Liver (tissue), 9 donors: Measurements from ENCODE around the gene VRK2. TPM values are rescaled to one million over a fixed set of nuclear protein-coding genes. Genes with fewer than 3 reads are reported as not detected.
"Not testable (repeated sequence)": the region's sequence is repeated elsewhere in the genome, so short reads cannot be mapped to it uniquely, and the experiment has no call there.

Source experiments
- DNase-seq: peaks from one replicate; pipeline ENCODE4 v3.0.0-alpha.2; 2017; ENCODE audit warnings: low spot score
- H3K27ac ChIP-seq, 2 donors: one replicate each; pipeline ENCODE4 v1.7.0; 2013; ENCODE audit warnings: inconsistent platforms in 2 of 2, low read length in 2 of 2, control low read depth in 1 of 2, low read depth in 1 of 2, mild to moderate bottlenecking in 1 of 2
- H3K27me3 ChIP-seq, 4 donors: one replicate each; pipeline versions ENCODE4 v1.6.1 to v1.7.0; 2013; ENCODE audit warnings: low read length in 3 of 4, inconsistent platforms in 1 of 4, mild to moderate bottlenecking in 1 of 4, moderate library complexity in 1 of 4; ENCODE audit not compliant: control insufficient read depth in 4 of 4, insufficient read depth in 4 of 4
- H3K36me3 ChIP-seq, 4 donors: one replicate each; pipeline versions ENCODE4 v1.6.1 to v1.7.0; 2013; ENCODE audit warnings: low read length in 3 of 4, mild to moderate bottlenecking in 3 of 4, low read depth in 1 of 4, moderate library complexity in 1 of 4; ENCODE audit not compliant: control insufficient read depth in 4 of 4, insufficient read depth in 3 of 4
- H3K4me1 ChIP-seq, 4 donors: one replicate each; pipeline versions ENCODE4 v1.6.1 to v1.7.0; 2013; ENCODE audit warnings: low read length in 3 of 4, mild to moderate bottlenecking in 3 of 4, moderate library complexity in 1 of 4; ENCODE audit not compliant: control insufficient read depth in 4 of 4, insufficient read depth in 4 of 4
- H3K4me3 ChIP-seq, 3 donors: one replicate each; pipeline versions ENCODE4 v1.6.1 to v1.7.0; 2013; ENCODE audit warnings: low read length in 3 of 3, control low read depth in 1 of 3, low read depth in 1 of 3, mild to moderate bottlenecking in 1 of 3
- H3K9ac ChIP-seq, 2 donors: one replicate each; pipeline ENCODE4 v1.7.0; 2013; ENCODE audit warnings: low read length in 2 of 2, mild to moderate bottlenecking in 2 of 2, moderate library complexity in 2 of 2, control low read depth in 1 of 2, low read depth in 1 of 2
- H3K9me3 ChIP-seq, 4 donors: one replicate each; pipeline versions ENCODE4 v1.6.1 to v1.7.0; 2013; ENCODE audit warnings: low read length in 3 of 4; ENCODE audit not compliant: control insufficient read depth in 4 of 4
- EGR1 ChIP-seq, 2 donors: IDR thresholded peaks; 2 replicates each; pipeline ENCODE4 v1.6.1; 2016 to 2018; ENCODE audit warnings: antibody characterized with exemption in 2 of 2, low read depth in 2 of 2
- FOXA1 ChIP-seq: IDR thresholded peaks from 2 replicates; pipeline ENCODE4 v1.6.1; 2016; ENCODE audit warnings: antibody characterized with exemption
- GABPA ChIP-seq, 2 donors: IDR thresholded peaks in 1 of 2; conservative IDR thresholded peaks in 1 of 2; 2 replicates each; pipeline ENCODE4 v1.6.1; 2016; ENCODE audit warnings: antibody characterized with exemption in 2 of 2, mild to moderate bottlenecking in 1 of 2, moderate library complexity in 1 of 2
- HNF4A ChIP-seq, 2 donors: conservative IDR thresholded peaks; 2 replicates each; pipeline ENCODE4 v1.6.1; 2016; ENCODE audit warnings: antibody characterized with exemption in 2 of 2, mild to moderate bottlenecking in 2 of 2
- HNF4G ChIP-seq: IDR thresholded peaks from 2 replicates; pipeline ENCODE4 v1.6.1; 2016; ENCODE audit warnings: antibody characterized with exemption
- JUND ChIP-seq, 2 donors: IDR thresholded peaks; 2 replicates each; pipeline ENCODE4 v1.6.1; 2016; ENCODE audit warnings: antibody characterized with exemption in 2 of 2
- NR2F2 ChIP-seq: IDR thresholded peaks from 2 replicates; pipeline ENCODE4 v1.6.1; 2016; ENCODE audit warnings: antibody characterized with exemption
- RAD21 ChIP-seq, 2 donors: IDR thresholded peaks; 2 replicates each; pipeline ENCODE4 v1.6.1; 2016; ENCODE audit warnings: antibody characterized with exemption in 2 of 2, mild to moderate bottlenecking in 2 of 2
- RXRA ChIP-seq, 2 donors: IDR thresholded peaks; 2 replicates each; pipeline ENCODE4 v1.6.1; 2017 to 2018; ENCODE audit warnings: antibody characterized with exemption in 2 of 2, mild to moderate bottlenecking in 1 of 2
- TAF1 ChIP-seq: conservative IDR thresholded peaks from 2 replicates; pipeline ENCODE4 v1.6.1; 2016; ENCODE audit warnings: antibody characterized with exemption, mild to moderate bottlenecking
- YY1 ChIP-seq: IDR thresholded peaks from 2 replicates; pipeline ENCODE4 v1.6.1; 2016; ENCODE audit warnings: antibody characterized with exemption, mild to moderate bottlenecking
- WGBS: extraction: QIAGEN DNeasy Blood & Tissue Kit; methylation state at CpG from one replicate; pipeline ENCODE4 v1.1.7; 2013; 5-methylcytosine and 5-hydroxymethylcytosine counted together
- polyA plus RNA-seq, 2 donors: library from polyadenylated mRNA; stranded (reverse) in 1 of 2; unstranded in 1 of 2; fragments of 200-250 nt in 1 of 2; fragments of >200 nt in 1 of 2; fragmentation: Nextera tagmentation in 1 of 2; extraction: Ambion mirVana in 1 of 2; gene quantifications; one replicate each; pipeline versions ENCODE4 v1.2.1 to v1.2.3, GENCODE V29; 2013 to 2015
- total RNA-seq, 2 donors: library from RNA; depleted of rRNA; stranded (reverse); fragments of >200 nt; gene quantifications; one replicate each; pipeline ENCODE4 v1.2.3, GENCODE V29; 2014
- TF ChIP-seq, protein P1 (sequence below): IDR thresholded peaks from 2 replicates; pipeline ENCODE4 v1.6.1; 2016; ENCODE audit warnings: antibody characterized with exemption
- TF ChIP-seq, protein P2 (sequence below): IDR thresholded peaks from 2 replicates; pipeline ENCODE4 v1.6.1; 2016; ENCODE audit warnings: antibody characterized with exemption, mild to moderate bottlenecking
- TF ChIP-seq, protein P3 (sequence below): IDR thresholded peaks from 2 replicates; pipeline ENCODE4 v1.6.1; 2016; ENCODE audit warnings: antibody characterized with exemption
- TF ChIP-seq, protein P4 (sequence below): IDR thresholded peaks from 2 replicates; pipeline ENCODE4 v1.6.1; 2016; ENCODE audit warnings: antibody characterized with exemption
- TF ChIP-seq, protein P5 (sequence below): fragments of 150-350 bp; IDR thresholded peaks from 2 replicates; pipeline ENCODE4 v1.5.1; 2017; ENCODE audit warnings: improper control_type of control experiment, low read depth, low read length; ENCODE audit not compliant: missing input control
- donor health status: healthy.
- donor health status: healthy.
- donor health status: healthy.
- donor health status: healthy.
- donor health status: healthy.

Gene VRK2
- total and polyA plus RNA-seq, 4 donors, result 5.4 to 17.3 (median 8.5) TPM

DNA sequence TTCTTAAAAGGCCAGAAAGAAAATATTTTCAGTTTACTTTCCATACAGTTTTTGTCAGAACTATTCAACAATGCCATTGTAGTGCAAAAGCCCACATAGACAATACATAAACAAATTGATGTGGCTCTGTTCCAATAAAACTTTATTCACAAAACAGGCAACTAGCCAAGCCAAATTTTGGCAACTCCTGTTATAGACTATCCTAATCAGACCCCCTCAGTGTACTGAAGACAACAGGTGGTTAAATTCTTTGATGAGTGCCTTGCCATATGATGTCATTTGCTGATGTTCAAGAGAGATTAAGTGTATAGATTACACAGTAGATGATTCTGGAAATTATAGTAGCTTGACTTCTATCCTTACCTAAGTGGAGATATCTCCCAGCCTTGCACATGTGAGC lies 111.1 kb downstream of the VRK2 start (continued):
- no peak for TF ChIP-seq HNF4A (conservative IDR thresholded peaks at IDR 0.05)

DNA sequence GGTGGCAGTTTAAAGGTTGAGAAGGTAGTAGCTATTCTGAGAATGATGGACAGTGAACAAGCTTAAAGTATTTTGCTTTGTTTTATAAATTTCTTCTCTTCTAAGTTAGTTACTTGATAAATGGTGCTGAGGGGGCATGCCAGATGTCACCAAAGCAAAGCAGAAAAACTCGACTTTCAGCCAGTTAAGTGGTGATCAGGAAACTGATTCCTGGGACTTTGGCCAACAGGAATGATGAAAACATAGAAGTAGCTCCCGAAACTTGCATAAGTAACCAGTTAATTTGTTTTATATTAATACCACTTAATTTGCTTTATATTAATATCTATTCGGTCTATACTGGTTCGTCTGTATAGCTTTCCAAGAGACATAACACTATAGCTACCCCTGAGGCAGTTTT lies 111.9 kb downstream of the VRK2 start:
- Histone ChIP-seq H3K36me3 (peaks cover 0 to 31% (median 24%) of the 10 kb centered on the region in 4 donors), H3K4me1 (no peaks in the 10 kb centered on the region)

DNA sequence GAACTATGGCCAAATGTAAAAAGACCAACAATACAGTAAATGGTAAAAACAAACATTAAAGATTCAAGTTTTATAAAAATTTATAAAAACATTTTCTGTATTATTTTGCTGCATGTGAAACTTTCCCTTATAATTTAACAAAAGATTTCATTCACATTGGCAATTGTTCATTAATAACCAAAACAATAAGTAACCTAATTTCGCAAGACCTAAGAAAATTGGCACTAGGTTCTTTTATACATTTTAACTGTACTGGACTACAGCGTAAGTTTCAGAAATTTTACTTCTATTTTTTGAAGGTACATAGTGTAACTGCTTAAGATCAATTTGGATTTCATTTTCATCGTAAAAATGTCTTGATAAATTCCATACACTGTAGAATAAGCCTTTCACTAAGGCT lies 117.3 kb downstream of the VRK2 start:
- H3K27me3 ChIP-seq, result no peaks in the 10 kb centered on the region
- H3K27ac ChIP-seq, result no peak overlapping the region
- no peak overlapping the region for H3K9ac ChIP-seq
- DNase-seq, result no peak
- peaks cover 0 to 28% (median 22%) of the 10 kb centered on the region in 4 donors for H3K36me3 ChIP-seq
- WGBS, result 97% methylated on average over 3 of the region's 3 CpGs
- TF ChIP-seq FOXA1 (no peak), HNF4A (conservative IDR thresholded peaks at IDR 0.05) (no peak), RAD21 (IDR thresholded peaks at IDR 0.05) (no peak), TAF1 (no peak), RXRA (IDR thresholded peaks at IDR 0.05) (no peak), EGR1 (IDR thresholded peaks at IDR 0.05; ENCODE audit: low read depth in 2 of 2) (no peak), NR2F2 (no peak), YY1 (no peak)
- TF ChIP-seq, protein P1, sequence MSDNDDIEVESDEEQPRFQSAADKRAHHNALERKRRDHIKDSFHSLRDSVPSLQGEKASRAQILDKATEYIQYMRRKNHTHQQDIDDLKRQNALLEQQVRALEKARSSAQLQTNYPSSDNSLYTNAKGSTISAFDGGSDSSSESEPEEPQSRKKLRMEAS, result no peak
- TF ChIP-seq, protein P2, sequence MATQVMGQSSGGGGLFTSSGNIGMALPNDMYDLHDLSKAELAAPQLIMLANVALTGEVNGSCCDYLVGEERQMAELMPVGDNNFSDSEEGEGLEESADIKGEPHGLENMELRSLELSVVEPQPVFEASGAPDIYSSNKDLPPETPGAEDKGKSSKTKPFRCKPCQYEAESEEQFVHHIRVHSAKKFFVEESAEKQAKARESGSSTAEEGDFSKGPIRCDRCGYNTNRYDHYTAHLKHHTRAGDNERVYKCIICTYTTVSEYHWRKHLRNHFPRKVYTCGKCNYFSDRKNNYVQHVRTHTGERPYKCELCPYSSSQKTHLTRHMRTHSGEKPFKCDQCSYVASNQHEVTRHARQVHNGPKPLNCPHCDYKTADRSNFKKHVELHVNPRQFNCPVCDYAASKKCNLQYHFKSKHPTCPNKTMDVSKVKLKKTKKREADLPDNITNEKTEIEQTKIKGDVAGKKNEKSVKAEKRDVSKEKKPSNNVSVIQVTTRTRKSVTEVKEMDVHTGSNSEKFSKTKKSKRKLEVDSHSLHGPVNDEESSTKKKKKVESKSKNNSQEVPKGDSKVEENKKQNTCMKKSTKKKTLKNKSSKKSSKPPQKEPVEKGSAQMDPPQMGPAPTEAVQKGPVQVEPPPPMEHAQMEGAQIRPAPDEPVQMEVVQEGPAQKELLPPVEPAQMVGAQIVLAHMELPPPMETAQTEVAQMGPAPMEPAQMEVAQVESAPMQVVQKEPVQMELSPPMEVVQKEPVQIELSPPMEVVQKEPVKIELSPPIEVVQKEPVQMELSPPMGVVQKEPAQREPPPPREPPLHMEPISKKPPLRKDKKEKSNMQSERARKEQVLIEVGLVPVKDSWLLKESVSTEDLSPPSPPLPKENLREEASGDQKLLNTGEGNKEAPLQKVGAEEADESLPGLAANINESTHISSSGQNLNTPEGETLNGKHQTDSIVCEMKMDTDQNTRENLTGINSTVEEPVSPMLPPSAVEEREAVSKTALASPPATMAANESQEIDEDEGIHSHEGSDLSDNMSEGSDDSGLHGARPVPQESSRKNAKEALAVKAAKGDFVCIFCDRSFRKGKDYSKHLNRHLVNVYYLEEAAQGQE, result no peak
- TF ChIP-seq, protein P3, sequence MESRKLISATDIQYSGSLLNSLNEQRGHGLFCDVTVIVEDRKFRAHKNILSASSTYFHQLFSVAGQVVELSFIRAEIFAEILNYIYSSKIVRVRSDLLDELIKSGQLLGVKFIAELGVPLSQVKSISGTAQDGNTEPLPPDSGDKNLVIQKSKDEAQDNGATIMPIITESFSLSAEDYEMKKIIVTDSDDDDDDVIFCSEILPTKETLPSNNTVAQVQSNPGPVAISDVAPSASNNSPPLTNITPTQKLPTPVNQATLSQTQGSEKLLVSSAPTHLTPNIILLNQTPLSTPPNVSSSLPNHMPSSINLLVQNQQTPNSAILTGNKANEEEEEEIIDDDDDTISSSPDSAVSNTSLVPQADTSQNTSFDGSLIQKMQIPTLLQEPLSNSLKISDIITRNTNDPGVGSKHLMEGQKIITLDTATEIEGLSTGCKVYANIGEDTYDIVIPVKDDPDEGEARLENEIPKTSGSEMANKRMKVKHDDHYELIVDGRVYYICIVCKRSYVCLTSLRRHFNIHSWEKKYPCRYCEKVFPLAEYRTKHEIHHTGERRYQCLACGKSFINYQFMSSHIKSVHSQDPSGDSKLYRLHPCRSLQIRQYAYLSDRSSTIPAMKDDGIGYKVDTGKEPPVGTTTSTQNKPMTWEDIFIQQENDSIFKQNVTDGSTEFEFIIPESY, result no peak
- TF ChIP-seq, protein P4, sequence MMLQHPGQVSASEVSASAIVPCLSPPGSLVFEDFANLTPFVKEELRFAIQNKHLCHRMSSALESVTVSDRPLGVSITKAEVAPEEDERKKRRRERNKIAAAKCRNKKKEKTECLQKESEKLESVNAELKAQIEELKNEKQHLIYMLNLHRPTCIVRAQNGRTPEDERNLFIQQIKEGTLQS, result no peak
- no peaks in the 10 kb centered on the region for H3K4me1 ChIP-seq
- no peak overlapping the region for H3K4me3 ChIP-seq
- H3K9me3 ChIP-seq, result no peaks in the 10 kb centered on the region

More for the DNA sequence above, 111.9 kb downstream of the VRK2 start:
- Histone ChIP-seq H3K27me3 (no peaks in the 10 kb centered on the region), H3K9ac (no peak overlapping the region), H3K4me3 (no peak overlapping the region), H3K9me3 (no peaks in the 10 kb centered on the region), H3K27ac (no peak overlapping the region)
- TF ChIP-seq, protein P3, result no peak
- no peak for TF ChIP-seq HNF4G
- TF ChIP-seq GABPA (IDR thresholded peaks at IDR 0.05 in 1 of 2, conservative IDR thresholded peaks at IDR 0.05 in 1 of 2), result no peak
- no peak for TF ChIP-seq YY1
- no peak for TF ChIP-seq FOXA1
- TF ChIP-seq HNF4A (conservative IDR thresholded peaks at IDR 0.05), result no peak
- no peak for TF ChIP-seq RXRA (IDR thresholded peaks at IDR 0.05)
- TF ChIP-seq NR2F2, result no peak
- TF ChIP-seq EGR1 (IDR thresholded peaks at IDR 0.05; ENCODE audit: low read depth in 2 of 2), result no peak
- TF ChIP-seq, protein P5, sequence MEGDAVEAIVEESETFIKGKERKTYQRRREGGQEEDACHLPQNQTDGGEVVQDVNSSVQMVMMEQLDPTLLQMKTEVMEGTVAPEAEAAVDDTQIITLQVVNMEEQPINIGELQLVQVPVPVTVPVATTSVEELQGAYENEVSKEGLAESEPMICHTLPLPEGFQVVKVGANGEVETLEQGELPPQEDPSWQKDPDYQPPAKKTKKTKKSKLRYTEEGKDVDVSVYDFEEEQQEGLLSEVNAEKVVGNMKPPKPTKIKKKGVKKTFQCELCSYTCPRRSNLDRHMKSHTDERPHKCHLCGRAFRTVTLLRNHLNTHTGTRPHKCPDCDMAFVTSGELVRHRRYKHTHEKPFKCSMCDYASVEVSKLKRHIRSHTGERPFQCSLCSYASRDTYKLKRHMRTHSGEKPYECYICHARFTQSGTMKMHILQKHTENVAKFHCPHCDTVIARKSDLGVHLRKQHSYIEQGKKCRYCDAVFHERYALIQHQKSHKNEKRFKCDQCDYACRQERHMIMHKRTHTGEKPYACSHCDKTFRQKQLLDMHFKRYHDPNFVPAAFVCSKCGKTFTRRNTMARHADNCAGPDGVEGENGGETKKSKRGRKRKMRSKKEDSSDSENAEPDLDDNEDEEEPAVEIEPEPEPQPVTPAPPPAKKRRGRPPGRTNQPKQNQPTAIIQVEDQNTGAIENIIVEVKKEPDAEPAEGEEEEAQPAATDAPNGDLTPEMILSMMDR, result no peak
- TF ChIP-seq JUND (IDR thresholded peaks at IDR 0.05), result no peak
- TF ChIP-seq TAF1, result no peak
- TF ChIP-seq, protein P4, result no peak
- DNase-seq, result no peak
- WGBS, result 88% methylated on average over 4 of the region's 4 CpGs

DNA sequence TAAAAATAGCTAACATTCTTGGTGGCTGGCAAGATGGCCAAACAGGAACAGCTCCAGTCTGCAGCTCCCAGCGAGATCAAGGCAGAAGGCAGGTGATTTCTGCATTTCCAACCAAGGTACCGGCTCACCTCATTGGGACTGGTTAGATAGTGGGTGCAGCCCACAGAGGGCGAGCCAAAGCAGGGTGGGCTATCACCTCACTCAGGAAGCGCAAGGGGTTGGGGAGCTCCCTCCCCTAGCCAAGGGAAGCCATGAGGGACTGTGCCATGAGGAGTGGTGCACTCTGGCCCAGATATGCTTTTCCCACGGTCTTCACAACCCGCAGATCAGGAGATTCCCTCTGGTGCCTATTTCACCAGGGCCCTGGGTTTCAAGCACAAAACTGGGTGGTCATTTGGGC lies 121.5 kb downstream of the VRK2 start:
- not testable (repeated sequence) for DNase-seq, H3K4me1 ChIP-seq, H3K27ac ChIP-seq, H3K9me3 ChIP-seq, H3K27me3 ChIP-seq, H3K36me3 ChIP-seq, H3K9ac ChIP-seq, H3K4me3 ChIP-seq
- 98% methylated on average over 6 of the region's 6 CpGs for WGBS
